ENCODE results near the gene TMBIM4.

The TMBIM4 gene

DNA sequence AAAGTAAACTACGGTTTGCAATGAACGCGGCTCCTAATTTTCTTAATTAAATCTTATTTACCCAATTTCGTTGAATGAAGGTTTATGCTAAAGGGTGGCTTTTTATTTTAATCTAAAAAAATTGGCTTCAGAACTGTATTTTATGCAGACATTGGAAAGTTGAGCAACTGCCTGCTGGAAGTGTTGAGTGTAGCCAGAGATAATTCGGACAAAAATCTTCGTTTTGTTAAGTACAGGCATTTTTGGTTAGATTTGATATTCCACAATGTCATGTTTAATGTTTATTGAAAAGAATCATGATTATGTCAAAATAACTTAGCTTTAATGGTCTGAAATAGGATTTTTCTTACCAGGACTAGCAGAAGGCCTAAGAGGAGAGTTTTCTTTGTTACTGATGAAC lies 20.1 kb upstream of the TMBIM4 start:
- H3K27me3 ChIP-seq (ENCODE audit: control insufficient read depth in 1 of 2, insufficient read depth in 1 of 2, low read length in 2 of 2) = peaks cover 0 to 44% of the 10 kb centered on the region in 2 experiments
- H3K36me3 ChIP-seq (ENCODE audit: control insufficient read depth in 1 of 2, insufficient read depth in 2 of 2, low read depth in 1 of 2, low read length in 2 of 2) = peaks cover 0 to 2% of the 10 kb centered on the region in 2 experiments
- no peak overlapping the region for H2AK5ac ChIP-seq (ENCODE audit: low read length, severe bottlenecking)
- no peak overlapping the region for H2BK5ac ChIP-seq (ENCODE audit: low read depth, low read length, poor library complexity, severe bottlenecking)
- H3K4me2 ChIP-seq (ENCODE audit: low read length, poor library complexity, severe bottlenecking) = no peak overlapping the region
- no peak overlapping the region for H4K91ac ChIP-seq (ENCODE audit: low read length)
- no peak for DNase-seq
- no peak overlapping the region for H4K8ac ChIP-seq (ENCODE audit: low read length)
- H3K4me3 ChIP-seq (ENCODE audit: insufficient read depth in 1 of 2, low read depth in 1 of 2, low read length in 2 of 2) = peak overlapping the region in 1 of 2 experiments; percentile 84
- no peak overlapping the region for H3K23ac ChIP-seq (ENCODE audit: low read length in 2 of 2)
- H3K4ac ChIP-seq (ENCODE audit: low read depth in 1 of 2, low read length in 2 of 2) = no peak overlapping the region
- 98% methylated on average over 3 of the region's 6 CpGs for WGBS
- H3K79me1 ChIP-seq (replicated peaks; ENCODE audit: low read length, poor library complexity, severe bottlenecking) = no peaks in the 10 kb centered on the region
- no peaks in the 10 kb centered on the region for H3K9me3 ChIP-seq (ENCODE audit: control insufficient read depth, low read length)
- no peak overlapping the region for H2BK120ac ChIP-seq (ENCODE audit: low read depth, low read length)
- no peak overlapping the region for H3K27ac ChIP-seq (ENCODE audit: low read length, poor library complexity, severe bottlenecking)
- H2BK15ac ChIP-seq (ENCODE audit: low read depth, poor library complexity, severe bottlenecking) = no peak overlapping the region
- no peak overlapping the region for H2AFZ ChIP-seq (ENCODE audit: low read depth, low read length)
- H3K9ac ChIP-seq (ENCODE audit: low read length) = peak overlapping the region; percentile 92
- no peak overlapping the region for H2BK12ac ChIP-seq (ENCODE audit: low read length in 2 of 2)
- peaks cover 9% of the 10 kb centered on the region for H3K4me1 ChIP-seq (ENCODE audit: control insufficient read depth, insufficient read depth, low read depth, low read length)
- H3K14ac ChIP-seq (ENCODE audit: low read length in 2 of 2) = no peak overlapping the region
- no peak overlapping the region for H3K18ac ChIP-seq (ENCODE audit: low read depth in 1 of 2, low read length in 2 of 2)

DNA sequence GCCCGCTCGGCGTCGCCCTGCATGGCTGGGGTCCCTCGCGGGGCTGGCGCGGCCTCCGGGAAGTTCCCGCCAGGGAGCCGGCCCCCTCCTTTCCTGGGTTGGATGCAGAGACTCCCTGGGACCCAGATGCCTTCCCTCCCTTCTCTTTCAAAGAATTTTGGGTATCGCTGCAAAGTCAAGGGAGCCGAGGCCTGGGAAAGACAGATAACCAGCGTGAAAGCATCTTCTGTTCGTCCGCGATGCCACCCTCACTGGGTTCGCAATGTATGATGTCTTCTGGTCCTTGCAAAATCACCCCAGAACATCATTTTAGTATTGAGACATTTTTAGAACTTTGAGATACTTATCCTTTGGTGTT lies 19.7 kb upstream of the TMBIM4 start:
- peaks cover 0 to 44% of the 10 kb centered on the region in 2 experiments for H3K27me3 ChIP-seq (ENCODE audit: control insufficient read depth in 1 of 2, insufficient read depth in 1 of 2, low read length in 2 of 2)
- no peaks in the 10 kb centered on the region for H3K36me3 ChIP-seq (ENCODE audit: control insufficient read depth in 1 of 2, insufficient read depth in 2 of 2, low read depth in 1 of 2, low read length in 2 of 2)
- peak overlapping the region; percentile 55 for H3K4me2 ChIP-seq (ENCODE audit: low read length, poor library complexity, severe bottlenecking)
- H2BK5ac ChIP-seq (ENCODE audit: low read depth, low read length, poor library complexity, severe bottlenecking) = no peak overlapping the region
- no peak overlapping the region for H3K4ac ChIP-seq (ENCODE audit: low read depth in 1 of 2, low read length in 2 of 2)
- H3K14ac ChIP-seq (ENCODE audit: low read length in 2 of 2) = peak overlapping the region in 1 of 2 experiments; percentile 55
- H2BK12ac ChIP-seq (ENCODE audit: low read length in 2 of 2) = no peak overlapping the region
- no peak overlapping the region for H2BK120ac ChIP-seq (ENCODE audit: low read depth, low read length)
- H2AFZ ChIP-seq (ENCODE audit: low read depth, low read length) = peak overlapping the region; percentile 68
- H3K4me3 ChIP-seq (ENCODE audit: insufficient read depth in 1 of 2, low read depth in 1 of 2, low read length in 2 of 2) = peak overlapping the region; percentile 46 to 84
- H3K9ac ChIP-seq (ENCODE audit: low read length) = peak overlapping the region; percentile 92
- H4K91ac ChIP-seq (ENCODE audit: low read length) = peak overlapping the region; percentile 84
- H3K27ac ChIP-seq (ENCODE audit: low read length, poor library complexity, severe bottlenecking) = no peak overlapping the region
- H4K8ac ChIP-seq (ENCODE audit: low read length) = peak overlapping the region; percentile 83
- peaks cover 9% of the 10 kb centered on the region for H3K4me1 ChIP-seq (ENCODE audit: control insufficient read depth, insufficient read depth, low read depth, low read length)
- H2AK5ac ChIP-seq (ENCODE audit: low read length, severe bottlenecking) = no peak overlapping the region
- no peaks in the 10 kb centered on the region for H3K9me3 ChIP-seq (ENCODE audit: control insufficient read depth, low read length)
- DNase-seq = no peak
- H2BK15ac ChIP-seq (ENCODE audit: low read depth, poor library complexity, severe bottlenecking) = no peak overlapping the region
- no peak overlapping the region for H3K23ac ChIP-seq (ENCODE audit: low read length in 2 of 2)
- H3K79me1 ChIP-seq (replicated peaks; ENCODE audit: low read length, poor library complexity, severe bottlenecking) = no peaks in the 10 kb centered on the region
- peak overlapping the region in 1 of 2 experiments; percentile 65 for H3K18ac ChIP-seq (ENCODE audit: low read depth in 1 of 2, low read length in 2 of 2)
- WGBS = 13% methylated on average over 12 of the region's 18 CpGs

DNA sequence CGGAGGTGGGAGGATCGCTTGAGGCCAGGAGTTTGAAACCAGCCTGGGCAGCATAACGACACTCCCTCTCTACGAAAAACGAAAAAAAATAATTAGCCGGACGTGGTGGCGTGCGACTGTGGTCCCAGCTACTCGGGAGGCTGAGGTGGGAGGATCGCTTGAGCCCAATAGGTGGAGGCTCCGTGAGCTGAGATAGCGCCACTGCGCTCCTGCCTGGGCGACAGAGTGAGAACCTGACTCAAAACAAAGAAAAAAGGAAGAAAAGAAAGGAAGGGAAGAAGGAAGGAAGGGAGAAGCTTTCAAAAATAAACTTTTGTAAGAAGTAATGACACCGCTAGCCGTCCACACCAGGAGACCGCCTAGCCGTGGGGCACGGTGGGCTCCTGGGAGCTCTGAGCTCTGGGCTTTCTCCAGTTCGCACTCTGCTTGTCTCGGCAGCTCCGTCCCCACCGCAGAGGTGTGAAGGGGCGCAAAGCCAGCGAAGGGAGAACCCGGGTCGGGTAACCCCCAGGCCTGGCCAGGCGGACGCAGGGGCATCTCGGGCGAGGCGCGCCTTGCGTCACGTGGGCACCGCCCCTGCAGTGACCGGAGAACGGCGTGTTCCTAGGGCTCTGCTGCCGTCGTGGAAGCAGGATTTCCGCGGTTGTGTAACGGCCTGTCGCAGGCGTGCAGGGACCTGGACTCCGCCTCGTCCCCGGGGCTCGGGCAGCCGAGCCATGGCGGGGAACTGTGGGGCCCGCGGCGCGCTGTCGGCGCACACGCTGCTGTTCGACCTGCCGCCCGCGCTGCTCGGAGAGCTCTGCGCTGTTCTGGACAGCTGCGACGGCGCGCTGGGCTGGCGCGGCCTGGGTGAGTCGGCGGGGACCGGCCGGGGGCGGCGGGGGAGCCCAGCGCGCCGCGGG lies 19.0 kb upstream of the TMBIM4 start, which contains the start of gene IRAK3:
Gene IRAK3, plus strand, starts transcription at position 631 of the 902 bp plus-strand sequence. Its CDS starts 86 bp downstream, at position 717.
- H3K4me1 ChIP-seq (ENCODE audit: control insufficient read depth, insufficient read depth, low read depth, low read length) = peaks cover 9% of the 10 kb centered on the region
- H2AFZ ChIP-seq (ENCODE audit: low read depth, low read length) = peak within 1 kb of the TSS; percentile 68
- H3K27me3 ChIP-seq (ENCODE audit: control insufficient read depth in 1 of 2, insufficient read depth in 1 of 2, low read length in 2 of 2) = peaks cover 0 to 44% of the 10 kb centered on the region in 2 experiments
- H2BK15ac ChIP-seq (ENCODE audit: low read depth, poor library complexity, severe bottlenecking) = peak within 1 kb of the TSS; percentile 96
- peak within 1 kb of the TSS in 1 of 2 experiments; percentile 20 for H3K23ac ChIP-seq (ENCODE audit: low read length in 2 of 2)
- DNase-seq = peak; percentile 66
- H2BK5ac ChIP-seq (ENCODE audit: low read depth, low read length, poor library complexity, severe bottlenecking) = no peak within 1 kb of the TSS
- H3K9me3 ChIP-seq (ENCODE audit: control insufficient read depth, low read length) = no peaks in the 10 kb centered on the region
- no peak within 1 kb of the TSS for H2BK120ac ChIP-seq (ENCODE audit: low read depth, low read length)
- H3K18ac ChIP-seq (ENCODE audit: low read depth in 1 of 2, low read length in 2 of 2) = peak within 1 kb of the TSS; percentile 65 to 85
- H4K91ac ChIP-seq (ENCODE audit: low read length) = peak within 1 kb of the TSS; percentile 84
- H3K4me2 ChIP-seq (ENCODE audit: low read length, poor library complexity, severe bottlenecking) = peak within 1 kb of the TSS; percentile 55
- H3K14ac ChIP-seq (ENCODE audit: low read length in 2 of 2) = peak within 1 kb of the TSS in 1 of 2 experiments; percentile 55
- H2AK5ac ChIP-seq (ENCODE audit: low read length, severe bottlenecking) = no peak within 1 kb of the TSS
- H3K4me3 ChIP-seq (ENCODE audit: insufficient read depth in 1 of 2, low read depth in 1 of 2, low read length in 2 of 2) = peak within 1 kb of the TSS; percentile 46 to 84
- no peaks in the 10 kb centered on the region for H3K36me3 ChIP-seq (ENCODE audit: control insufficient read depth in 1 of 2, insufficient read depth in 2 of 2, low read depth in 1 of 2, low read length in 2 of 2)
- H3K27ac ChIP-seq (ENCODE audit: low read length, poor library complexity, severe bottlenecking) = no peak within 1 kb of the TSS
- H3K9ac ChIP-seq (ENCODE audit: low read length) = peak within 1 kb of the TSS; percentile 92
- H3K79me1 ChIP-seq (replicated peaks; ENCODE audit: low read length, poor library complexity, severe bottlenecking) = no peaks in the 10 kb centered on the region
- H4K8ac ChIP-seq (ENCODE audit: low read length) = peak within 1 kb of the TSS; percentile 83
- 23% methylated on average over 71 of the region's 82 CpGs for WGBS
- peak within 1 kb of the TSS; percentile 54 to 97 for H2BK12ac ChIP-seq (ENCODE audit: low read length in 2 of 2)
- H3K4ac ChIP-seq (ENCODE audit: low read depth in 1 of 2, low read length in 2 of 2) = peak within 1 kb of the TSS in 1 of 2 experiments; percentile 14

DNA sequence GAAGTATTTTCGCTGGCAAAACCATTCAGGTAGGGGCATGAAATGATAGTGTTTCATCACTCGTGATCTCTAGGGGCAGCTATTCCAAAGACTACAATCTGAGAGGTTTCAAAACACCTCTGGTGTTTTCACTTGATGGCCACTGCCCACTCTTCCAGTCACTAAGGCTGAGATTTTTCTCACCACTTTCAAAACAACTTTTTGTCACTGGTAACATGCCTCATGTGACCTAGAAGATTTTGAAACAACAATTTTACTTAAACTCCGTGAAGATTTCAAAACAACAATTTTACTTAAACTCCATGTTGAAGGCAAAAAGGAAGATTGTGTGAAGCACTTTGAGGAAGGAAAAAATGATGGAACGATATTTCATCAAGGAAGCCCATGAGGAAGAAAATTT lies 18.0 kb upstream of the TMBIM4 start:
- no peak overlapping the region for H3K14ac ChIP-seq (ENCODE audit: low read length in 2 of 2)
- H3K27me3 ChIP-seq (ENCODE audit: control insufficient read depth in 1 of 2, insufficient read depth in 1 of 2, low read length in 2 of 2) = peaks cover 0 to 52% of the 10 kb centered on the region in 2 experiments
- no peak overlapping the region for H3K27ac ChIP-seq (ENCODE audit: low read length, poor library complexity, severe bottlenecking)
- no peak overlapping the region for H2BK120ac ChIP-seq (ENCODE audit: low read depth, low read length)
- H3K18ac ChIP-seq (ENCODE audit: low read depth in 1 of 2, low read length in 2 of 2) = no peak overlapping the region
- H2BK5ac ChIP-seq (ENCODE audit: low read depth, low read length, poor library complexity, severe bottlenecking) = no peak overlapping the region
- no peak overlapping the region for H3K23ac ChIP-seq (ENCODE audit: low read length in 2 of 2)
- peaks cover 9% of the 10 kb centered on the region for H3K4me1 ChIP-seq (ENCODE audit: control insufficient read depth, insufficient read depth, low read depth, low read length)
- no peak overlapping the region for H2BK12ac ChIP-seq (ENCODE audit: low read length in 2 of 2)
- no peak overlapping the region for H3K9ac ChIP-seq (ENCODE audit: low read length)
- no peak overlapping the region for H2AFZ ChIP-seq (ENCODE audit: low read depth, low read length)
- no peaks in the 10 kb centered on the region for H3K79me1 ChIP-seq (replicated peaks; ENCODE audit: low read length, poor library complexity, severe bottlenecking)
- H3K4me3 ChIP-seq (ENCODE audit: insufficient read depth in 1 of 2, low read depth in 1 of 2, low read length in 2 of 2) = no peak overlapping the region
- no peak for DNase-seq
- H4K91ac ChIP-seq (ENCODE audit: low read length) = no peak overlapping the region
- H3K9me3 ChIP-seq (ENCODE audit: control insufficient read depth, low read length) = no peaks in the 10 kb centered on the region
- no peak overlapping the region for H2AK5ac ChIP-seq (ENCODE audit: low read length, severe bottlenecking)
- H4K8ac ChIP-seq (ENCODE audit: low read length) = no peak overlapping the region
- WGBS = 91% methylated on average over 3 of the region's 4 CpGs
- no peaks in the 10 kb centered on the region for H3K36me3 ChIP-seq (ENCODE audit: control insufficient read depth in 1 of 2, insufficient read depth in 2 of 2, low read depth in 1 of 2, low read length in 2 of 2)
- no peak overlapping the region for H3K4ac ChIP-seq (ENCODE audit: low read depth in 1 of 2, low read length in 2 of 2)
- H2BK15ac ChIP-seq (ENCODE audit: low read depth, poor library complexity, severe bottlenecking) = no peak overlapping the region
- no peak overlapping the region for H3K4me2 ChIP-seq (ENCODE audit: low read length, poor library complexity, severe bottlenecking)

All from mesenchymal stem cell (in vitro differentiated cells and primary cell).